ENCODE measurements around the gene IBA57.

IBA57 gene

DNA sequence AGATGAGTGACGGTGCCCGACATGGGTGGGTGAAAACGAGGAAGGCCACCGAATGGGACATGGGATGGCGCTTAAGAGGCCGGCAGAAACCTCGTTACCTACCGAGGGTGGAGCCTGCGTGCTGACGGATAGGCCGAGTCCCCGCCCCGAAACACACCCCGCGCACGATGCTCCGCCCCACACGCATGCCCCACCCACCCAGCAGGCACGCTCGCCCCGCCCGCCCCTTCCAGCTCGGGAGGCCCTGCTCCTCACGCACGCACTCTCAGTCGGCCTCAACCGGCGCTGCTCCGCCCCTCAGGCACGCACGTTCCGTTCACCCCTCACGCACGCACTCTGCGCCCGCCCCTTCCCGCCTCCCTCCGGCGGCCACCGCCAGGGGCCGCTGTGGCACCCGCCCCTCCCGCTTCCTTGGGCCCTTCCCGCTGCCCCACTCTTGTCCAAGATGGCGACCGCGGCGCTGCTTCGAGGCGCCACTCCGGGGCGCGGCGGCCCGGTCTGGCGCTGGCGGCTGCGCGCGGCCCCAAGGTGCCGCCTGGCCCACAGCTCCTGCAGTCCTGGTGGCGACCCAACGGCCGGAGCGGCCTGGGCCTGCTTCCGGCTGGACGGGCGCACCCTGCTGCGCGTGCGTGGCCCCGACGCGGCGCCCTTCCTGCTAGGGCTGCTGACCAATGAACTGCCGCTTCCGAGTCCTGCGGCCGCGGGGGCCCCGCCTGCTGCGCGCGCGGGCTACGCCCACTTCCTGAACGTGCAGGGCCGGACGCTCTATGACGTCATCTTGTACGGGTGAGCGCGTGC lies at the start of gene IBA57:
Gene IBA57, plus strand, starts transcription at position 433 of the 798 bp plus-strand sequence. Its CDS starts 13 bp downstream, at position 446.
- DNase-seq, result peak; percentile 57

DNA sequence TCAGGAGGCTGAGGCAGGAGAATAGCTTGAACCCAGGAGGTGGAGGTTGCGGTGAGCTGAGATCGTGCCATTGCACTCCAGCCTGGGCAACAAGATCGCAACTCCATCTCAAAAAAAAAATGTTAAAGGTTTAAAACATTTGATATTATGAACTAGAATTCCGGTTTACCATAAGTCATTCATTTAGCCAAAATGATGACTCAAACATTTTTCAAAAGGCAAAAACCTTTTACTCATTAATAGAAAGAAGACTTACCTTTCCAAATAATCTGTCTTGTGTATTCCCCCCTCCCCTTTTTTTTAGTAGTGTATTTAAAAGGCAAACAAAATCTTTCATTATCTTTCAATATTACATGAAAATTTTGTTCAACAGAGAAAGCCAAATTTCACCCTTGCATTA lies 48.3 kb upstream of the IBA57 start:
- no peak for DNase-seq

DNA sequence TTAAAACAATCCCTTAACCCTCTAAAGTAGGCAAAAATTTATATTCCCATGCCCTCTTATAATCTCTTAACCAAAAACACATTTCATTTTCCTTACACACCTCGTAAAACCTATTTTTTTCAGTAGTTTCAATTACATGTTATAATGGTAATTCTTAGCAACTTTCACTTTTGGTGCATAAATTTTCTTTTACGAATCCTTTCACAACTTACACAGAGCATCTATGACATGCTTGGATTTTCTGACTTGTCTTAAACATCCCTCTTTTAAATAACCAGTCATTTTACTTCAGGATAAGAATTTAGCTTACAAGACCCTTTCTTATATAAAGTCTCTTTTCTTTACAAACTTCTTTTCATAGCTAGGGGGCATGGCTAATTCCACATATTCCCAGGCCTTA lies 47.6 kb upstream of the IBA57 start:
- DNase-seq, result no peak

DNA sequence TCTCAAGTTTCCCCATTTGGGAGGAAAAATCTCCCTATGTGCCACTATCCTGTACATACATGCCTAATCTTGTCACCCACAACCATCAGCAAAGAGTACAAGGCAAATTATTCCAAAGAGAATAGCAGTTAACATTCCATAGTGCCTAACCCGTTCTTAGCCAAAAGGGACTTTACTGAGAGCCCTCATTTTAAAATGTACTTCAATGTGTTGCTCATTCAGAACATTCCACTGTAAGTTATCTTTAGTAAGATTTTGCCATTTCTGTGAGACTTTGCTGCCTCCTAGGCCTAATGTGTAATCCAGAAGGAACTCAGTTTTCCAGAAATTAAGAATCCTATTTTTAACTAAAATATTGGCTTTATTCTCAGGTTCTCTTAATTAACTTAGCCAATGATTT lies 45.3 kb upstream of the IBA57 start:
- DNase-seq, result no peak

GRCh38 chr1:228120857-228121489 lies 44.6 kb upstream of the IBA57 start:
- DNase-seq, result no peak

DNA sequence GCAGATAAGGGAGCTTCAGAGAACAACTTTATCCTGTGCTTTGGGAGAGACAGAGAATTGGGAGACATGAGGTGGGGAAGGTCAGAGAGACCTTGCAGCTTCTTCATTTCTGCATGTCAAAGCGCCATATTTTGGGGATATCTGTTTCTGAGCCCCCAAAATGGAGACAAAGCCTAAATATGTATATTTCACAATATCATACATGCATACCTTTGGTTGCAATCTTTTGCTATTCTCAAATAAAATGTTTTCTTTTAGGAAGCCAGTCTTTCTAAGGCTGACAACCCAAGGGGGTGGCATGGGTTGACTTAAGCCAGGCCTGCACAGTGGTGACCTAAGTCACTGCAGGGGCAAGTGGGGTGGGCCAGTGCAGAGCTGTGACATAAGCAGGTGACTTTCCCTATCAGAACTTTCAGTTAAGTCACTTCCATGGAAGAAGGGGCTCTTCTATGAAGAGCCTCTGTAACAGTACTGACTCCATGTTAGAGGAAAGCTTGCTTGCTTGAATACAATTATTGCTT lies 42.6 kb upstream of the IBA57 start:
- DNase-seq, result no peak

- no peak for DNase-seq
Observed at GRCh38 chr1:228123505-228123904, 42.1 kb upstream of the IBA57 start.

- DNase-seq, result no peak
Observed at GRCh38 chr1:228125185-228125584, 40.4 kb upstream of the IBA57 start.

- no peak for DNase-seq
Observed at GRCh38 chr1:228131766-228132165, 33.8 kb upstream of the IBA57 start.

- DNase-seq, result no peak
Observed at GRCh38 chr1:228134591-228134990, 31.0 kb upstream of the IBA57 start.

- DNase-seq, result no peak
Observed at GRCh38 chr1:228136901-228137300, 28.7 kb upstream of the IBA57 start.

DNA sequence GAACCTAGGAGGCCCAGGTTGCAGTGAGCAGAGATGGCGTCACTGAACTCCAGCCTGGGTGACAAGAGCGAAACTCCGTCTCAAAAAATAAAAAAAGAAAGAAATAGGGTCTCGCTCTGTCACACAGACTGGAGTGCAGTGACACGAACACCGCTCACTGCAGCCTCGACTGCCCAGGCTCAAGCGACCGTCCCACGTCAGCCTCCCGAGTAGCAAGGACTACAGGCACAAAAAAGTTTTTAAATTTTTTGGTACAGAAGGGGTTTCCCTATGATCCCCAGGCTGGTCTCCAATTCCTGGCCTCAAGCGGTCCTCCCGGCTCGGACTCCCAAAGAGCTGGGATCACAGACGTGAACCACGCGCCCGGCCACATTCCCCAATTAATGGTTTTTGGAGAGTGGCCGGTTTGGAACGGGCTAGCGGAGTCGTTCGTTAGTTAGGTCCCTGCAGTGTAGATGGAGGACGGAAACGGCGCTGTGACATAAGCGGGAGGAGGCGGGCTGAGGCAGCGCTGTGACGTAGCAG lies 26.1 kb upstream of the IBA57 start:
- no peak for DNase-seq

GRCh38 chr1:228139931-228140723 lies 25.5 kb upstream of the IBA57 start, which contains the start of gene GUK1:
Gene GUK1, plus strand, starts transcription at chr1:228140279. Its CDS starts 24 bp downstream, at chr1:228140303.
- DNase-seq, result peak; percentile 87

DNA sequence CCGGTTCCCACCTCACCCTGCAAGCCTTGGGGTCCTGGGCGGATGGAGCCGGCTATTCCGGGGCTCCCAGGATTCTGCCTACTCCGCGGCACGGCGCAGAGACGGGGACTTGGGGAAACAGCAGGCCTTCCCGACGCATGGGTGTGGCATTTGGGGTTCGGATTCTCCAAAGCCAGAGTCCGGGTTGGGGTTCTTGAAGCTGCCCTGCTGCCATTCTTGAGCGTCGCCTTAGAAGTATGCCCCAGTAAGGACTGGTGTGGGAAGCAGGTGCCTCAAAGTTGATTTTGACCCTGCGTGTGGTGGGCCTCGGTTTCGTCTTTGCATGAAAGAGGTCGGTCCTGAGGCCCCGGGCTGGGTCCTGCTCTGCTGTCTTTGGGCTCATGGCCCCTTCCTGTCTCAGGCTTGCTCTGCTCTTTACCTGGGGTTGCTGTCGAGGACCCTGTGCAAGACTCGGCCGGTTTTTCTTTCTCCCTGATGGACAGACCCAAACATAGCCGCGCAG lies 24.8 kb upstream of the IBA57 start:
- no peak for DNase-seq

DNA sequence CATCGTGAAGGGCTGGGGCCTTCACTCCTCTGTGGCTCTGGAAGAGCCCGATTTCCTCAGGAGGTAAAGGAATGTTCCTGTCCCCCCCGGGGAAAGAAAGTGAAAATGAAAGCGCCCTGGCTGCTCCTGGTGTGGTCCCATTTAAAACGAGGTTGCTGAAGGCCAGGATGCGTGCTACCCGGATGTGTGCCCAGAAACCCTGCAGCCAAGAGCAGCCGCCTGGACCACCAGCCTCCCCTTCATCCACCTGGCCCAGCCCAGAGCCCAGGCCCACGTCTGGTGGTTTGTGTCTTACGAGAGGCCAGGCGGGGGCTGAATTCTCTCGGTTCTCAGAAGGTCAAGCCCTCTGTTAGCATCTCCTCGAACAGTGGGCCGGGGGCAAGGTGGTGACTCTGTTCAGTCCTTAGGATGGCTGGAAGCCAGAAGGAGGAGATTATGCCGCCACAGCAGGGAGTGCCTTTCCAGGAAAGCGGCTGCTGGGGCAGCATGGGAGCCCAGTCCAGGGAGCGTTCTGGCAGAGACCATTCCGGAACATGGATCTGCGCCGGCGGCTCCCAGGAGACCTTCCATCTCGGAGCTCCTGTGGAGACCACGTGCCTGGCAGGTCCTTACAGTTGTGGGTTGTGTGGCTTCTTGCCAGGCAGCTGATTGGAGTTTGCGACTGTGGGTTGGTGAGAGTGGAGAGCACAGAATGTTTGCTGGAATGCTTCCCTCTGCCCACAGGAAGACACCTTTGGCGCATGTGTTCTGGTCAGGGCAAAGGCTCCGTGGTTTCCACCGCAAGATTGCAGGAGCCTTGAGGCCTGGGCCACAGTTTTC lies 24.2 kb upstream of the IBA57 start:
- DNase-seq, result no peak

GRCh38 chr1:228142155-228142691 lies 23.4 kb upstream of the IBA57 start:
- no peak for DNase-seq

- DNase-seq, result no peak
Observed at GRCh38 chr1:228142701-228143136, 22.9 kb upstream of the IBA57 start.

DNA sequence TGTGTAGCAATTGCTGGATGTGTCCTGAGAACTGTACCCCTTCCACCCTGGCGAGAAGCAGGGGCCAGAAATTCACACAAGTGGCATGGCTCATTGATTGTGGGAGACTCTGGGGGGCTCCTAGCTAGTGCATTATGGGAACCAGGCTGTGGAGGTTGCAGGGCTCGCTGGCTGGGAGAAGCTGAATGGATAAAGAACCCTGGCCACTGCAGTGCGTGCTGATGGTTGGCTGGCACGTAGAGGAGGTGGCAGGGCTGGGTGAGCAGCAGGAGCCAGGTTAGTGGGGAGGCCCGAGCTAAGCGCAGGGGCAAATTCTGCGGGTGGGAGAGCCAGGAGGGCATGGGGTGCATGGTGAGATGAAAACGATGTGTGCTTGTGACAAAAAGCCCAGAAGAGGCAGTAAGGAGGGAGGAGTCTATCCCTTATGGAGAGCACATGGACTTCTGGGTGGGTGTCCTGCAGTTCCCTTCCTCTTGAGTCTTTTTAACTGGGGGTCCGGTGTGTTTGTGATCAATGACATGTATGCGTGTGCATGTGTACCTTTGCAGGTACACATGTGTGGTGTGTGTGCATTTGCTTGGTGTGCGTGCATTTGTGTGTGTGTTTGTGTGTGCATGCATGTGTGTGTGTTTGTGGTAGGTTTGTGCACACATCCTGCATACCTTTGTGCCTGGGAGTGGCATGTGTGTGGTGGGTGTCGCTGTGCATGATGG lies 22.0 kb upstream of the IBA57 start:
- DNase-seq, result no peak

DNA sequence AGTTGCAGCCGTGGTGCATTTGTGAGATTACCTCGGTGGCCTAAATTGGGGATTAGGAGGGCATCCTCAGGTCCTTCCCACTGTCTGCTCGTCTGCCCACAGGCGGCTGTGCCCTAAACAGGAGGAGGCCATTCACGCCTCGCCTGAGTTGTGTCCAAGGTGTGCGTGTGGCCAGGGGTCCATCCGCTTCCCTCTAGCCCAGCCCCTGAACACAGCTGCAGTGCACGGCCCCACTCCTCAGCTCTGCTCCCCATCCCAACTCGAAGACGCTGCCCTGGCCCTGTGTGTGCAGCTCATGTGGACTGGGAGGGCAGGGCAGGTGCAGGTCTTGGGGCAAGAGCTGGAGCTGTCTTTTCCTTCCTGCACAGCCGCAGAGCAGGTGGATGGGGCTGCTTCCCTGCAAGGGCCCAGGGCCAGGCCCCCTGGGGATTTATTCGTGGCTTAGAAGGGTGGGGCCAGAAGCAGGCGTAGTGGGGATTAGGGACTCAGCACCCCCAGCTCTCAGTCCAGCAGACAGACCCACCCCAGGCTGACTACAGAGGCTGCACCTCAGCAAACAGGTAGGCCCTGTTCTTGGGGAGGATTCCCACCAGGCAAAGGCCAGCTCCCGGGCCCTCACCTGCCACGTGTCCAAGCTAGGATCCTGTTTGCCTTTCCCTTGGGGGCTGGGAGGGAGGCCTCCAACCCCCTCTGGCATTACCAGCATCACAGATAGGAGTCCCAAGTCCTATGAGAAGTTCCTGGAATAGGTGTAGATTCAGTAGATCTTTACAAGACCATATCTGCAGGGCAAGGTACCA lies 21.2 kb upstream of the IBA57 start:
- DNase-seq, result no peak

DNA sequence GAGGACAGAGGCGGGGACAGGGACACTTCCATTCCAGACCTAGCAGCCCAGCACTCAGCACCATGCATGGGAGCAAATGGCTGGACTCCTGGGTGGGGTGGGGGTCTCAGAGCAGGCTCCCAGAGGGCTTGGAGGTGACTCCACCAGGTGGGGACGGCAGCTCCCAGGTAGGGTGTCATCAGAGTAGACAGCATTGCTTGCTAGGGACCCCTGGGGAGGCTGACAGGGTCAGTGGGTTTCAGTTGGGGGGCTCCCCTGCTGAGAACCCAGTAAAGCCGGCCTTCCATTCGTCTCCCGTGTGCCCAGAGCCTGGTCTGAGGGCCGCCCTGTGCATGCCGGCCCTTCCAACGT lies 20.6 kb upstream of the IBA57 start:
- DNase-seq, result no peak

All from NCI-H2029 treated with DMSO at 0.1 percent for 48 hours (cell line).